NCI-H1436 (cell line): ENCODE measurements around the gene CRACDL.
A peak's percentile ranks its signal among the peaks of the same experiment; 100 is the strongest.

Experiments
- DNase-seq: peaks from one replicate; lab custom pipeline; 2025; lab: John Stamatoyannopoulos, UW

Gene CRACDL

DNA sequence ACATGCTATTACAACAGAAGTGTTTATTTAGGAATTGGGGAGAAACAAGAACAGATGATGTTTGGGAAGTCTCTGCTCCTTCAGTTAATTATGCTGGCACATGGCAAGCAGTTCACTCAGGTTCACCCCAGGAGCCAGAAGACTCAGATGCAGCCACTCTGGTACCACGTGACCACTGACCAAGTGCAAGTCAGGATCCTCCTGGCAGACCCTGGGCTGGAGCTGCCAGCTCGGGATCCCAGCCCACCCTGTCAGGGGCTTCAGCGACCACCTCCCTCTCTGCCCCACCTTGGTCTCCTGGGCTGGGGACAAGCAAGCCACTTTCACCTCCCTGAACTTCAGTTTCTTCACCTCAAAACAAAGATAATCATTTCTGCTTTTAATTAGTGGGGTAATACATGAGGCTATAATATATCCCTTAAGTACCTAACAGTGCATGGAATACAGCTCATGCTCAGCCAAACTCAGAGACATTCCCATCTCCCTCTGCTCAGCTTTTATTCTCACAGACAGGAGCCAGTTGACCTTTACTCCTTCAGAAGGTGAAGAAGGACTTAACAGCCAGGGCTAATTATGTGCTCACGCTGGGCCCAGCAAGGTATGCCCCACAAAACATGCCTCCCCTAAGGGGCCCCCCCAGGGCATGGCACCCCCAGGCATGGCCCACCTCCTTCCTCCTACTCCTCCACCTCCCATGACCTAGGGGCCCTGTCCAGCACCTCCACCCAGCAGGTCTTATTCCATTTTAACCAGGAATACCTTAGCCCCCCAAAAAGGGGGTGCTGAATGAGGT lies 11.8 kb downstream of the CRACDL start:
- DNase-seq: no peak

DNA sequence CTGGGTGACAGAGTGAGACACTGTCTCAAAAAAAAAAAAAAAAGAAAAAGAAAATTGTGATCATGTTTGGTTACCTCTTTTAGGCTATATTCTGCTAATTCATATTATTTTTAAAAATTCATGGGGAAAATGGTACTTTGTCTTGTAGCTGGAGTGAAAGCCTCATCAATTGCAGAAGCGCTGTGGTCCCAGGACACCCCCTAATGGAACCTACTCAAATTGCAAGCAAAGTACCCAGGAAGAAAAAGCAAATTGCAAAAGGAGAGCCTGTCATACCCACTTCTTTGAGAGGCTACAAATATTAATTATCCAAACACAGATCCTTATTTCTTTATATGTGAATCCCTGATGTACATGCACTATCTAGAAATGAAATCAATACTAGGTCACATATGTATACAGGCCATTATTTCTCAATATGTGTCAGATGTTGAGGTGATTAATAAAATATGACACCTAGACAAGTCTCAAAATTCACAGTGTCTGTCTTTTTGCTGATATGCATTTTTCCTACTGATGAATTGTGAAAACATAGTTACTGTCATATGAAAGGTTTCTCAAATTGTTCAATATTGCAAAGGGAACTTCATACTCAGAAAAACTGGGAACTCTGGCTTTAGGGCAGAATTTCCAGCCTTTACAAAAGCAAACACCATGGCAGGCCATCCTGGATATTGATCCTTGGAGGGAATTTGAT lies 12.6 kb downstream of the CRACDL start:
- DNase-seq: no peak

DNA sequence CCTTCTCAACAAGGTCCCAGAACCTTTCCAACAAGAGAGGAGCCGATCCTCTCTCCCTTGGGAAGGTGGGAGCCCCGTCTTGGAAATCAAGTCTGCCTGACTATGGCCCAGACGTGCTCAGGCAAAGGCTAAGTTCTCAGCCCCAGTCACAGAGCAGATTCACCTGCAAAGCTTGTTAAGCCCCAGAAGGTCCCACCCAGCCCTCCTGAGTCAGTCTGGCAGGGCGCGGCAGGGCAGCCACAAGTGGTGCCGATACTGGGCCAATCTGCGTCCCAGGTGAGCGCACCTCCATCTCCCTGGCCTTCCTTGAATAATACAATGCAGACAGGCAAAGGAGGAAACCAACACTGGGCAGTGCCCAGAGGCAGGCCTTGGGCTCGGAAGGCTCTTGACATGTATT lies 15.0 kb downstream of the CRACDL start:
- DNase-seq: no peak

DNA sequence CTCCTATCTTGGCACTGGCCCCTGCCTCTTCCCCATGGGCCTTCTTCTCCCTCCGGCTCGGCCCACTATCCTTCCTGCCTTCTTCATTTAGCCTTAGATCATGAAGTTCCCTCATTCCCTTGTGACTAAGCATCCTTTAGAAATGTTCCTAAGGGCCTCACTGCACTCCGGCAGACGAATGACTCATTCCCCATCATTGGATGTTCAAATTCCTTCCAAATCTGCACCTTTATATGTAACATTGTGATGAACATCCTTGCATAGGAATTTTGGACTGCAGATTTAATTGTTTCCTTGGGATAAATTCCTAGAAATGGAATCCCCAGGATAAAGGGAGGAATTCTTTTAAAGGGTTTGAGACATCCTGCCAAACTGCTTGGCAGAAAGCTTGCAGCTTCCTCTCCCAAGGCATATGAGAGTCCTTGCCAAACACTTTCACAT lies 19.0 kb downstream of the CRACDL start:
- no peak for DNase-seq

DNA sequence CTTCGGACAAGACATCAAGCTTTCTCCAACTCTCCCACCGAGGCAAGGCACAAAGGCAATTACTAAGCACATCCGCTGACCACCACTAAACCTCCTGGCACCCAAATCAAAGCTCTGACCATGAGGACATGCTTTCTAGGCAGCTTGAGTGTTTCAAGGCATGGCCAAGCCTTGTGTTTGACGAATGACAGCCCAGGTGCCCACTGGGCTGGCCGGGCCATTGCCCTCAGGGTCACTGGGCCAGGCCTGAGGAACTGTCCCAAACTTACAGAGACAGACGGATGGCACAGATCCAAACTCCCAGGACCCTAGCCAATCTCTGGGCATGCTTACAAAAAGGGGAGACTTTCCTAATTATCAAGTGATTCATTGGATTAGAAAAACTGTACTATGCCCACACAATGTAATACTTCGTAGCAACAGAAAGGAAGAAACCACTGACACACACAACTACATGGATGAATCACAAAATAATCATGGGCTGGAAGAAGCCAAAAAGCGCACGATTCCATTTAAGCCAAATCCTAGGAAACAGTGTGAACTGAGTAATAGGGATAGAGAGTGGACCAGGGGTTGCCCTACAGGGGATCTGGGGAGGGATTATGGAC lies 20.2 kb downstream of the CRACDL start:
- DNase-seq: no peak

DNA sequence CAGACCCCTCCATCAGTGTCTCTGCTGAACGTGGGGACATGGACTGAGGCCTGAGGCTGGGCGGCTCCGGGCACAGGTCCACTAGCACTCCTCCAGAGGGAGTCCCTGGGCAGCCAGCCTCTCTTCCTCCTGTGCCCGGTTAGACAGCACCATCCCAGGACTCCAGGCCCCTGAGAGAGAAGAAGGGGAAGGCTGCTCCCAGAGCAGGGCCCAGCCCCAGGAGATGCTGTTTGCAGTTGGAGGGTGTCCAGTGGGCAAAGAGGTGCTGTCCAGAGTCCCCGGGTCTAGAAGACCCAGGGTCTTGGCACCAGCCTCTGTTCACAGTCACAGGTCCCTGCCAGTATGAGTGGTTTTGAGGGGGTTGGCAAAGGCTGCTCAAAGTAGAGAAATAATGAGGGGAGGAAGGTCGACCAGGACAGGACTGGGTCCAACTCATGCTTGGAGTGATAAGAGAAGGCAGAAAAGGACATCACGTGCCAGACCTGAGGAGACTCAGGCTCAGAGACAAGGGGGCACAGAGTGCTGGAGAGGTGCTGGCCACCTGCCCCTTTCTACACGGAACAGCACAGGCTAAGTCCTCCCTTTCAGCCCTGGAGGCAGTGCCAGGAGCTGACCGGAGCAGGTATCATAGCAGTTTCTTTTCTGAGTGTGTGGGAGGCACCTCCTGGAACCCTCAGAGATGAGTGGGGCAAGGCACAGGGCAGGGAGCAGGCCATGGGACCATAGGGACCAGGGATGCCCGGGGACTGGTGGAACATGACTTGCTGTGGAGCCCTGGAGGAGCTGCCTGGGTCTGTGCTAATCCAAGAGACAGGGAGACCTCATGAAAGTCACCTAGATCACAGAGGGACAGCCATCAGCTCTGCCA lies 21.1 kb downstream of the CRACDL start:
- no peak for DNase-seq

DNA sequence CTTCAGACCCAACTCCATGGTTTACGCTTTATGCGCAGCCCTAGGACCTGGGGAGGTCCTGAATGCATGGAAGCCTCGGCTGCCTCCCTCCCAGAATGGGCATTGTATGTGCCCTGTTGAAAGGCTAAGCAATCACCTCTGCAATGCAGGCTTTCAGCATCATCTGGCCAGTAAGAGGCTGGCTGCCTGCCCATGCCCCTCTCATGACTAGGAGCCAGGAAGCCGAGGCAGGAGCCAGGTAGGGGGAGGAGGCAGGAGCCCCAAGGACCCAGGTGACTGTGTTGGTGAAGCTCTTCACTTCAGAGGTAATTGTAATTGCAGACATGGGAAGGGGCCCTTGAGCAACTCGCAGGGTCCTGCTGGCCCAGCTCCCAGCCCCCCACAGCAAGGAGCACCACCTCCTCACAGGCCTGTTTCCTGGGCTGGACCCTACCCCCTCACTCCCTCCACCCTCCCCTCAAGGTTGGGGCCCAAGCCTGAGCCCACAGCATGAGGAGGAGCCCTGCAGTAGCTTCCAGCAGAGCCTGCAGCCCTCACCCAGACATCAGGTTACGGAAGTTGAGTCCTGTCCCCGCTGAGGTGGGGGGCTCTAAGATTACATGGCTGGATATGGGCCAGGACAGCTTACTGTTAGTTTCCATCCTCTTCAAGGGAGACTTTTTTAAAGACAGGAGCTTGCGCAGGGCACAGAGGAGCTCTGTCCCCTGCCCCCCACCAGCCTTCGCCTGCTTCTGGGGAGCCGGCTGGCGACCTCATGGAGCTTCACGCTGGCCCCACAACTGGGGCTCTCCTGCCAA lies 21.9 kb downstream of the CRACDL start:
- peak; percentile 75 for DNase-seq

DNA sequence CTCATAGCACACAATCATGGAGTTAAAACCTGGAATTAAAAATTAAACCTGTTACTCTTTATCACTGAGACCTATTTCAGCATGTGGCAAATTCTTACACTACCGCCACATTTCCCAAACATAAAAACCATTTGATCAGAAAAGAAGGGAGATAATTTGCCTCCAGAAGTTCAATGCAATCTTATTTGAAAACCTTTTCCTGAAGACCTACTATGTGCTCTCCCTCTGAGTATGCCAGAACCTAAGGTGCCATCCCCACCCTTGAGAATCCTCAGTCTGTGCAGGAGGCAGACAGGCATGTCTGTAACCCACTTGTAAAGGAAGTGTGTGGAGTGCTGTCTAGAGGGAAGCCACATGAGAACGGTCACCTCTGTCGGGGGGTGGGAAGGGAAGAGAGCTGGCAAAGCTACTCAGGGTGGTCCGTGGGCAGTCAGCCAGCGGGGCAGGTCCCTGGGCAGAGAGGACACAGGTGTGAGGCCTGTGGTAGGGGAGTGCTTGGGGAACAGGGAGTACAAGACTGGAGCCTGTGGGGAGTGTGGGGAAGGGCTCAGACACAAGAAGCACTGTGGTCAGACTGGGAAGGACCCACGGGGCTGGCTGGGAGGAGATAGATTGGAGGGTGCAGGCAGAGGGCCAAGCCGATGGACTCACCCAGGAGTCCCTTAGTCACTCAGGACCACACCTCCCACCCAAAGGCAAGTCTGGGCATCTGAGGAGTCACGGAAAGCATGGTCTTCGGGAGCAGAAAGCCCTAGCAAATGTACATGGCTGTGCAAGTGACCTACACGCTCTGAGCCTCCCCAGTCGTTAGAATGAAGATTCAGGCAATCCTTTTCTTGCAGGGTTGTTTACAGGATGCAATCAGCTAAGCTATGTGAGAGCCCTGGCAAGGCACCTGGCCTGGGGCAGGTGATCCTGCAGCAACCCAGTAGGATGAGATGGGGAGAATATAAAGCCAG lies 22.8 kb downstream of the CRACDL start:
- DNase-seq: no peak

DNA sequence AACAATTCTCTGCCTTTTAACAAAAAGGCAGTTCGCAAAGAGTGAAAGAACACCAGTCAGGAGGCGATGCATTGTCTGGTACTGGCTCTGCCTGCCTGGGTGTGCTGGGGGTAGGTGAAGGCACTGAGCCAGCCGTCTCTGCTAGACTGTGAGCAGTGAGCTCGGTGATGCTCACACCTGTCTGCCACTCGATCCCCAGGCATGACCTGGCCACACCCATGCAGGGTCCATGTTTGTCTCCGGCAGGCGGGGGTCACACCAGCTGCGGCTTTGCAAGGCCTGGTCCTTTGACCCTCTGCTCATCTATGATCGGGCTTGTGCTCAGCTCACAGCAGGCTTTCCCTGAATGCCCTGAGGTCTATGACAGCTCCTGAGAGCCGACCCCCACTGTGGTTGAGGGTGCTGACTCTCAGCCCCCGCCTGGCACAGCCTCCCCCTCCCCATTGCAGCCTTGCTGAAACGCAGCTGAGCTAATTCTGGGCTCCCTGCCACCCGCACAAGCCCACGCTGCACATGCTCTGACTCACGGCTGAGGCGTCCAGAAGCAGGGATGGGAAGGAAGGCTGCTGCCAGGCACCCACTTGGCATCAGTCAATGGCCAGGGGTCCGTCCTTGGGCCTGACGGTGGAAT lies 23.7 kb downstream of the CRACDL start:
- DNase-seq: peak; percentile 51

DNA sequence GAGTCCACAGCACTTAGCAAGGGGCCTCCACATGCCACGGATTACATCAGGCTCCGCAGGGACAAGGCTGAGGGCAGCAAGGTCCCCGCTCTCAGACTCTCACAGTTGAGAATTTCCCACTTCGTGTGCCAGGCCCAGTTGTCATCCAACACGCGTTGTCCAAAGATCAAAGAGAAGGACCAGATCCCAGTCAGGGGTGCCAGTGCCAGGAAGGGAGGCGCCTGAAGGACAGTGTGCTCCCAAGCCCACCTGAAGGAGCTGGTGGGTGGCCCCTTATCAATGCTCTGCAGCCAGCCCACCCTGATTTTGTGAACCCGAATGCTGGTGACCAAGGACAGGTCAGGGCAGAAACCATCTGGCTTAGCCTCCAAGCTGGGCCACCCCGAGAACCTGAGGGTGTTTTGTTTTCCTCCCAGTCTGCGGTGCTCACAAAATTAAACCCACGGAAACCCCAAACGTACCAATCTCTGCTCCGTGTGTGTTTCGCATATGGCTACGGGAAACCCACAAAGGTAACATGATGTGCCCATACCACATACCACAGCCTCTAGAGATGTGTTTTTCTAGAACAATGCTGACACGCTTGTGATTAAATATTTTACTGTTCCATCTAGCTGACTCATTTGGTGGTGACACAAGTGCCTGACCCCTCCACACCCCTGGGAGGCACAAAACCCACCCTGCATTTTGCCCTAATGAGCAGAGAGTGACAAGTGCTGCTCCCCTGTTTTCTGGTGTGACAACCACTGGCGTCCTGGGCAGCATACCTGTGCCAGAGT lies 24.5 kb downstream of the CRACDL start:
- DNase-seq: no peak

DNA sequence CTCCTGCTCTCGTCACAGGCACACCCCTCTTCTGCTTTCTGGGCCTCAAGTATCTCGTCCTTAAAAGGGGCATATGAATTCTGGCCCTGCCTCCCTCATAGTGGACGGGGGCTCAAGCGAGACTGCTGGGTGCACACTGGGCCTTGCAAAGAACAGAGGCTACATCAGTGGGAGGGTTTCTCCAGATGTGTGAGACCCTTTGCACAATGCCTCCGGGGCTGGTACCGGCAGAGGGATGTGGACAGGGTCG lies 25.0 kb downstream of the CRACDL start:
- no peak for DNase-seq

DNA sequence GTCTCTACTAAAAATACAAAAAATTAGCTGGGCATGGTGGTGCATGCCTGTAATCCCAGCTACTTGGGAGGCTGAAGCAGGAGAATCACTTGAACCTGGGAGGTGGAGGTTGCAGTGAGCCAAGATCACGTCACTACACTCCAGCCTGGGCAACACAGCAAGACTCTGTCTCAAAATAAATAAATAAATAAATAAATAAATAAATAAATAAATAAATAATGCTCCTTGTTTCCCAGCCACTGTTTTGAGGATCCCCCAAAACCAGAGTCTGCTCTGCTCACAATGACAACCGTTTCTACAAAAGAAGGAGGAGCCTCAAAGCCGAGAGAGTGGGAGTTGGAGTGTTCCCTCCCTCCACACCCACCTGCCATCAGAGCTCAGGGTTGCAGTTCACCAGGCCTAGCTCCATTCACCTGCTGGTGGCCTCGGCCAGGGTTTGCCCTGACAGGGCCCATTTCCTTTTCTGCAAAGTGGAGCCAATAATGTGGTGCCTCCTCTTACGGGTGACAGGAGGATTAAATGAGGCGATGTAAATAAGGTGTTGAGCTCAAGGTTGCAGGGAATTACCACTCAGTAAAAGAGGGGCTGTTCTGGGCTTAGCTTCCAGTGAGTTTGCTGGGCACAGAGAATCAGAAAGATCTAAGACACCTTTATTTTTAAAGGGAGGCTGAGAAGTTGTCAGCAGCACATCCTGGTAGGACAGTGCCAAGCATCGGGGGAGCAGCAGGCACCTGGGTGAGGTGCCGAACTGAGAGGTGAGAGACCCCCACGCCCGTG lies 25.5 kb downstream of the CRACDL start:
- no peak for DNase-seq

DNA sequence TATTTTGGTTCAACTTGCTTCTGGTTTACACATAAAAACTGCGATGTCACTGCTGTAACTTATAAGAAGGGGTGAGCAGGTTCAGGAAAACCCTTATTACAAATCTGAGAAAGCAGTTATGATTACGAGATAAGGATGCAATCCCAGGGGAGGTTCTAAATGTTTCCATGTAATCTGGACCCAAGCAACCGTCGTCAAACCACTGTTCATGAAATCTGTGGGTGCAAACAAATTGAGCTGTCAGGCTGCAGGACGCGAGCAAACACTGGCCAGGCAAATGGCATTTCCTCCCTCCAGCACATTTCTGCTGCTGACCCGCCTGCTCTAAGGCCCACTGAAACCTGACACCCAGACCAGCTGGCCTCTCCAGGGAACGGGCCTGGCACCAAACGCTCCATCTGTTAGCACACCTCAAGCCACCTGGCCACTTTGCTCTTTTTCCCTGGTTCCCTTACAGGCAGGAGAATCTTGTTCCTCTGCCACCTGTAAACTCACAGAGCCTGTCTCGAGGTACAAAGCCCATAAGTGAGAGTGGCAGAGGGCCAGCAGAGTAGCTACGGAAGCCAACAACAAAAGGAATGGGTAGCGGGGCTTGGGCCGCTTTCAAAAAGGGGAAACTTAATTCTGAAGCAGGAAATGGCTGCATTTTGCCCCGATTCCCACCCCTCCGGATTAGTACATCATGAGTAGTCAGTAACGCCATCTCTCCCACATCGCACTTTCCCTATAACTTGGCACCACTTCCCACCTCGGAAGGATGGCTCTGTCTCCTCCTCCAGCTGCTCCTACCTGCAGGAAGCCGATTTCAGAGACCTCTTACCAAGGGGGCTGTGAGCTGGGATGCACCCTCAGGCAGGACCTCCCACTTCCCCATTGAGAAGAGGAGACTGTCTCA lies 26.5 kb downstream of the CRACDL start:
- peak; percentile 96 for DNase-seq

DNA sequence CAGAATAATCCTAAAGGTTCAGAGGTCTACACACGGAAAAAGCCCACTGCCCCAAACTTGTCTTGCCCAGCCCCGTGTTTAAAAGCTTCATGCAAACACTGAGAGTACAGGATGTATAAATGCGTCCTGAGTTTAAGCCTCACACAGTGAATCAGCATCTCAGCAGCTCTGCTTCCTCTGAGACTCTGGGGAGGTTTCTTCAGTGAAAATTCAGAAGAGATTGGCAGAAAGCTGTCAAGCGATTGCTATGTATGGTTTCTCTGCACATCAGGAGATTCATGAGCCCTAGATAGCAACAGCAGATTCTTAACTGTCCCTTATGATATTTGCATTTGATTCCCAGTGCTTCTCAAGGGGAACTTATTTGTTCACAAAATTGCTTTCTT lies 27.1 kb downstream of the CRACDL start:
- DNase-seq: peak; percentile 50

DNA sequence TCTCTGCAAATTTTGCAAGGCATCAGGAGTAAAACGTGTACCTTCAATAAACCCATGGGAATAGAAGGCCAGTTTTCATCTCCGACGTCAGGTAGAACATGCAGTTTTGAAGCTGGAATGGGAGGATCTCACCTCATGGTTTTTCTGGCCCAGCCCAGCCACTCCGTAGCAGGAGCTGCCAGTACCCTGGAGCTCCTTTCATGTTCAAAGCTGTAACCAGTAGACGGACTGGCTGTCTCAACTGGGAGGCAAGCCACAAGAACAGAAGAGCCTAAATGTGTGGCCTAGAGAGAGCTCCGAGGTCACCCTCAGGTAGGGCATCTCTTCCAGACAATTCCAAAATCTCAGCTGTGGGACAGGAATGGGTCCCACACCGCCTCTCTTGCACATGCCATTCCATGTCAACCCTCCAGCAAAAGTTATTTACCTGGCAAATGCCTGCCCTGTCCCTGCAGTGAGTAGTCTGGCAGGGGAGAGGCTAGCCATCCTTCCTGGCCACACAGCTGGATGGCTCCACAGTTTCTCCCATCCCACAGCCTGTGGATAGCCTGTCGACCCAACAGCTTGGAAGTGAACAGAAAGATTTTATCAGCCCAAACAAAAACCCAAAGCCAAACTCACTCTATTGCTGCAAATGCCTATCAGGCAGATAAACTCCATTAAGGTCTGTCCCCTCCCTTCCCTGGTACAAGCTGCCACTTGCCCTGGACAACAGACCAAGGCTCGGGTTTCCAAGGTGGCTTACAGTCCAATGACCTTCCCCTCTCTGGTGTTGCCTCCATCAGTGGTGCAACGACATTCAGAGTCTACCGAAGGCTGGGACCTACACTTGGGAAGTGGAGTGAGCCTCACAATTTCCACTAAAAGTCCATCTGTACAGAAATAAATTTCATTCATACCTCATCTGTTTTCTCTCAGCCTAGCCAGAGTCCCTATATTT lies 27.8 kb downstream of the CRACDL start:
- DNase-seq: no peak

DNA sequence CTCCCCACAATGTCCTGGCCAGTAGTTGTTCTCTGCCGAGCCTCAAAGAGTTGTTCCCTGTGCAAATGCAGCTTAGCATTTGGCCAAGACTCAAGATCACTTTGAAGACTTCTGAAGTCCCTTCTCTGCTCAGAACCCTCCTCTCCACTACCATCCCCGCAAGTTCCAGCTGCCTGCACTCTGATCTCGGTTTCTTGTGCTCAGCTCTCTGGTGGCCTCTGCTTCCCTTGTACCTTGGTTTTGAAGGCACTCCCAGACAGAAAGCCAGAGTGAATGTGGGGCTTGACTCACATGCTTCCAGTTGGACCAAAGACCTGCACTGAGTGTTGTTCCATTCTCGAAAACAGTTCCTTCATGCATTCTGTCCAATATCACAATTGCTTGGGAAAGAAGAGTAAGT lies 28.6 kb downstream of the CRACDL start:
- DNase-seq: no peak
